NCI-H748 (cell line): Measurements from ENCODE around the gene RGS6.

ENCODE experiments used
- DNase-seq: peaks from one replicate; lab custom pipeline; 2025; ENCODE audit not compliant: unreplicated experiment; lab: John Stamatoyannopoulos, UW

The RGS6 gene

GRCh38 chr14:72142328-72142727, 210.1 kb downstream of the RGS6 start:
- DNase-seq = peak; percentile 80

GRCh38 chr14:72146241-72146640, 214.0 kb downstream of the RGS6 start:
- DNase-seq = no peak

DNA sequence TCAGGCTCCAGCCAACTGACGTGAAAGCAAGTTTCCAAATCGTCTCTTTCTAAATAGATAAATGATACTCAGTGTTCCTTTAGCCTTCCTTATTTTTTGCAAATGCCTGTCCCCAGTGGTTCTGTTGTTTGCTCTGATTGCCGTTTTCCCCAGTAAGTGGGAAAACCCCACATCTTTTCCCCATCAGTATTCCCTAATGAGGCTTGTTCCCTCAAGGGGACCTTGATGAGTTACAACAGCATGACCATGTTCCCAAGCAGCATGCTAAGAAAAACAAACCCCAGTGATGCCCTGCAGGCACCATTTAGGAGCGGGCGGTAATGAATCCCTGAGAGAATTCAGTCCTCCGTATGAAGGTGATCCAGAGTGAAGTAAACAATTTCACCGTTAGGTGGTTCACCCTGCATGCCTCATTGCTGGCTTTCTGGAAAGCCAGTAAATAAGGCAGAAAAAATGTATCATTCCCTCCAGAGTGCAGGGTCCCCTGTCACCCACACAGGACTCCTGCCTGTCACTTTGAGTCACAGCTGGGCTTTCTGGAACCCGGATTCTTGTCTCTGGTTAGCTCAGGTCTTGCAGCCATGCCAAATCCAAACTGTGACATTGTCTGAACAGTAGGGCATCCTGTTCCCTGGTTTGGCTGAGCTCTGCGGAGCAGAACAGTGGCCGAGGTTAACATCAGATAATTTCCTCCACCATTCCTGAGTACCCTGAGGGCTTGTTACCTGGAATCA, 222.6 kb downstream of the RGS6 start:
- DNase-seq = no peak

GRCh38 chr14:72155379-72155993, 223.3 kb downstream of the RGS6 start:
- no peak for DNase-seq

- DNase-seq = no peak
Measured at GRCh38 chr14:72164420-72165228, 232.4 kb downstream of the RGS6 start.

DNA sequence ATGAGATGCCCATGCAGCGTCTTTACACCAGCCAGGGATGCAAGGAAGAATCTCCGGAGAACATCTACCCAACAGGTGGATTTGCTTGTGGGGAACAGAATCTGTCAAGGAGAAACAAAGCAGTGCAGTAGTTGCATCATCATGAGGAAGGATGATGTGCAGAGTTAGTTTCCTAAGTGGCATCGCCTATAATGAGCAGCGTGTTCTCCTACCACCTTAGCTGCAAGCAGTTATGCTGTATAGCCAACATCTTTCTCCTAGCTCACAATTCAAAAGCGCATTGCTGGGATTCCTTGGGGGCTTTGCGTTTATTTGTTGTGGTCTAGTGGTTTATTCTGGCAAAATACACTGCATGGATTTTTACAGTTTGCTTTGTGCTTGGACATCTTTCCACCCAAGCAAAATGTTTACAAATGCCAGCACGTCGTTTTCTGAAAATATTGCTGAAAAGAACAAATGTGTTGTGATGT, 233.0 kb downstream of the RGS6 start:
- no peak for DNase-seq

- DNase-seq = no peak
Measured at GRCh38 chr14:72169521-72169920, 237.3 kb downstream of the RGS6 start.

GRCh38 chr14:72172049-72172448, 239.8 kb downstream of the RGS6 start:
- DNase-seq = no peak

- DNase-seq = no peak
Measured at GRCh38 chr14:72172597-72172996, 240.4 kb downstream of the RGS6 start.

DNA sequence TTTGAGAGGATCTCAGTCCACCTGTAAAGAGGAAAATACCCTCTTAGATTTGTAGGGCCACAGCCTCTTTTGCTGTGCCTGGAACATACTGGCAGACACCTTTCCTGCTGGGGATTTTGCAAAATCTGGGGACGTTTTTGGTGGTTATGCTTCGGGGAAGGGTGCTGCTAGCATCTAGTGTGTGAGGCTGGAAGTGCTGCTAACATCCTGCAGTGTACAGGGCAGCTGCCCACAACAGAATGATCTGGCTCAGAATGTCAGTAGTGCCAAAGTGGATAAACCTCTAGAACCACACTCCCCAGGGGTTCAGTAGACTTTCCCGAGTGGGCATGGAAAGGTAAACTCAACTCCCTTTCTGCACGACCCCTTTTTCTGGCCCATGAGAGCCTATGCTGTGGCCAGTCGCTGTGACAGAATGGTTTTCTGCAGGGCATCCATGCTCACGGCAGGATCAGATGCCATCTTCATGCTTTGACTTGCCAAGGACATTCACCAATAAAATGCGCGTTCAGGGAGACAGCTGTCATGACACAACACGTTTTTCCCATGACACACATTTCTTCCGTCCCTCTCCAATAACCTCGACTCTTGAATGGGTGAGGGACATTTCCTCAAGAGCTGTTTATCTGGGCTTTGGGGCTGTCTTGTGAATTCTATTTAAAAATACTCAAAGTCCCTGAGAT, 240.9 kb downstream of the RGS6 start:
- no peak for DNase-seq

DNA sequence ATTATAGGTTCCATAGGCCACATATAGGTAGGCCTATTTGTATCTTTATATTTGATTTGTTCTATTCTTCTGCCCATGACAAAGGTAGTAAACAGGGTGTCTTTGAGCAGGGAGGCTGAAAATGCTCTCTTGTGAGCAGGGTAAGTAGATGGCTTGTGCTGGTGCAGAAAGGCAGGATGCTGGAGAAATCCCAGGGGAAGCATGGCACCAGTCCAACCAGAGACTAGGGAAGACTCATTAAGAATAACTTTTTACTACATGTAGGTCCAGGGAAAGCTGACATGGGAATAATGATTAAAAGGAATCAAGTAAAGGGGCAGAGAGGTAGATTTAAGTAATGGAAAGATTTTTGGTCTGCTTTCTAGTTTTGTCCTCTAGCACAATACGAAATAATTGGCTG, 245.0 kb downstream of the RGS6 start:
- DNase-seq = no peak

GRCh38 chr14:72178517-72178916, 246.3 kb downstream of the RGS6 start:
- no peak for DNase-seq

DNA sequence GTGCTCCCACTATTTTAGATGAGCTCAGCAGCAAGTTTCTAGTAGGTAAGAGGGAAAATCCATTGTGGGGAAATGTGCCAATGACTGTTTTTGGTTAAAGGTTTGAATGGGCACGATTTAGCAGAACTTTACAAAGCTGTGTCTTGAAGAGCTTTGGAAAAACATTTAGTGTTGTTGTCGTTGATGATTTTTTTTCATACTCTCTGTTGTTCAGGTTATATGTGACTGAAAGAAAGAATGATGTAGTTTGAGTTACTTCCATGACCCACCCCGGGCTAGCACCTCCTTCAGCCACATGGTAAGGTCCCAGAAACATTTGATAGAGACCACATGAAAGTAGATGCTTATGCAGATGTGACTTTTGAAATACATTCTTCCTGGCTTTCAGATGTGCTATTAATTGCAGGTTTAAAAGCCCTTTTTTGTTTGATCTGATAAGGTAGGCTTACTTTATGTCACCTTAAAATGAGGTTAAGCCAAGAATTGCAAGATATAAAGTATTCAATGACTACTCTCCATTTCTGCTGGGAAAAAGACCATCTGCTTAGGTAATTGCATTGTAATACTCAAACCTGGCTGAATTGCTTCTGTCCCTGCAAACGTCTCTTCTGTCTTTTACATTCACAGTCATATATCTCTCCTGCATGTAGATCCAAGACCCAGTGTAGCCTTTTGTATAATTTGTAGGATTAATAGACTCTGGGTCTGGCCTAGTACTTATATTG, 250.6 kb downstream of the RGS6 start:
- no peak for DNase-seq

GRCh38 chr14:72183631-72184030, 251.4 kb downstream of the RGS6 start:
- DNase-seq = no peak

GRCh38 chr14:72186523-72186922, 254.3 kb downstream of the RGS6 start:
- DNase-seq = no peak

GRCh38 chr14:72196237-72197015, 264.2 kb downstream of the RGS6 start:
- no peak for DNase-seq

- DNase-seq = peak; percentile 85
Measured at GRCh38 chr14:72201645-72202044, 269.4 kb downstream of the RGS6 start.

DNA sequence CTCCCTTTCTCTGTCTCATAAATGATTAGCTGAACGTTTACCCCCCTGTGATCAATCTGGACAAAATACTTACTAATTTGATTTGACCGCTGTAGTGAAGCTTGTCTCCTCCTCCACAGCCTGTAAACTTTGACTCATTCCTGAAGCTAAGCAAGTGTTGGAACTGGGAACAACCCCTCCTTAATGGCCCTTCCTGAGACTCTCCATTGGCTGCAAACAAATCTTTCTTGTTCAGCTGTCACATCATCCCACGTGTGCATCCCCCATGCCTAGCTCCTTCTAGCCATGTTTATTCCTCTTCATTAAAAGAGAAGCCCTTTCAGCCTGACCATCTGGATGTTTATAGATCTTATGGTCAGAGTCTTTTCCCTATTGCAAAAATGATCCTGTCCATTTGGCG, 281.2 kb downstream of the RGS6 start:
- DNase-seq = no peak

DNA sequence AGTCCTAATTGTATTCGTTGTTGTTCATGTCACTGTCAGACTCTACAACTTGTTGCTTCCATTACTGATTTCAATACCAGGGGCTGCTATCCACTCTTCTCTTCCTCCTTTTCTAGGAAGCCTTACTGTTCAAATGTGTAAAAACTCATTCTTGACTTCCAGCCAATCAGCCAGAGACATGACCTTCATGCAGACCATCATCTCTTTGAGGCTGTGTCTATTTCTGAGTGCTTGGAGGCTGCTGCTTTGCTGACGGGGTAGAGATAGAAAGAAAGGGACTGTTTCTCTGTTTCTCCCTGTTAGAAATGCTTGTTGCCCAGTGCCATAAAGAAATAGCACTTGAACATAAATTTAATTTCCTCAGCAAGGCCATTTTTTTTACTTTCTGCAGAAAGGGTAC, 282.9 kb downstream of the RGS6 start:
- DNase-seq = no peak

DNA sequence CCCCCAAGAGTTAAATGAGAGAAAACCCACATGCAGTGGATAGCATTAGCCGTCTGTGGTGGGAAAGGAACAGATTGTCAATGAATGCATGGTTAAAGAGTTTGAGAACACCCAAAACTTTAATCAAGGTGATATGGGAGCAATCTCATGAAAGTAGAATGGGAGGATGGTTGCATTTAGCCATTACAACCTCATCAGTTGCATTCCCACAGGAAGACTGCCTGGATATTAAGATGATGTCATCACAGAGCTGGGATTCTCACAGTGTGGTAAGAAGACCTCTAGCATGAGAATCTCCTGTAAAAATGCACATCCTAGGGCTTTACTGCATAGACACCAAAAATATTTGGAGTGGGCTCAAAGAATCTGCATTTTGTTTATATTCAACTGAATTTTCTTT, 284.9 kb downstream of the RGS6 start:
- DNase-seq = no peak
